ENCODE measurements around the gene FRMPD4.
"Not testable (repeated sequence)": the region's sequence is repeated elsewhere in the genome, so short reads cannot be mapped to it uniquely, and the experiment has no call there.

FRMPD4 gene

GRCh38 chrX:12138361-12139313 is at the start of gene FRMPD4:
TSS of gene FRMPD4 (plus strand) at chrX:12138473. CDS start at chrX:12138972, 499 bp downstream.
- no peak for DNase-seq (ENCODE audit: low read depth)

DNA sequence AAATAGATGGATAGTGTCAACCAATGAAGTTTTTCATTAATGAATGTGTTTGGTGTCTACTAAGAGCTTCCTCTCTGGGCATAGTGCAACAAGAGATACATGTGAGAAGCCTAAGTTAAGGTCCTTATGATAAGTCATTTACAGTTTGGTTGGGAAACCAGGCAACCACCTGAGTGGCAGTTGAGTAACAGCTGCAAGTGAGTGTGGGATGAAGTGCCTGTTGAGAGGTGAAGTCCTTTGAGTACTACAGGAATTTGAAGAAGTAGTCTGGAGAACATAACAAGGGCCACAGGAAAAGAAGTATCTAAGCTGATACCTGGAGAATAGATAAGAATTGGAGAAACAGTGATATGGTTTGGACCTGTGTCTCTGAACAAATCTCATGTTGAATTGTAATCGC is 48.5 kb upstream of the FRMPD4 start:
- no peak for DNase-seq (ENCODE audit: low read depth)

- no peak for DNase-seq (ENCODE audit: low read depth)
These were observed 25.0 kb upstream of the FRMPD4 start for GRCh38 chrX:12113321-12113720.

- DNase-seq (ENCODE audit: low read depth) = no peak
These were observed 22.9 kb upstream of the FRMPD4 start for GRCh38 chrX:12115377-12115776.

- DNase-seq (ENCODE audit: low read depth) = no peak
These were observed 20.1 kb upstream of the FRMPD4 start for GRCh38 chrX:12118134-12118533.

DNA sequence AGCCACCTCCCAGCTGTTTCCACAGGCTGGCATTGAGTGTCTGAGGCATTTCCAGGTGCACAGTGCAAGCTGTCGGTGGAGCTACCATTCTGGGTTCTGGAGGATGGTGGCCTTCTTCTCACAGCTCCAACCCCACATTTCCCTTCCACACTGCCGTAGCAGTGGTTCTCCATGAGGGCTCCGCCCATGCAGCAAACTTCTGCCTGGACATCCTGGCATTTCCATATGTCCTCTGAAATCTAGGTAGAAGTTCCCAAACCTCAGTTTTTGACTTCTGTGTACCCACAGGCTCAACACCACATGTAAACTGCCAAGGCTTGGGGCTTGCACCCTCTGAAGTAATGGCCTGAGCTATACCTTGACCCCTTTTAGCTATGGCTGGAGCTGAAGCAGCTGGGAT is 10.3 kb upstream of the FRMPD4 start:
- no peak for DNase-seq (ENCODE audit: low read depth)

DNA sequence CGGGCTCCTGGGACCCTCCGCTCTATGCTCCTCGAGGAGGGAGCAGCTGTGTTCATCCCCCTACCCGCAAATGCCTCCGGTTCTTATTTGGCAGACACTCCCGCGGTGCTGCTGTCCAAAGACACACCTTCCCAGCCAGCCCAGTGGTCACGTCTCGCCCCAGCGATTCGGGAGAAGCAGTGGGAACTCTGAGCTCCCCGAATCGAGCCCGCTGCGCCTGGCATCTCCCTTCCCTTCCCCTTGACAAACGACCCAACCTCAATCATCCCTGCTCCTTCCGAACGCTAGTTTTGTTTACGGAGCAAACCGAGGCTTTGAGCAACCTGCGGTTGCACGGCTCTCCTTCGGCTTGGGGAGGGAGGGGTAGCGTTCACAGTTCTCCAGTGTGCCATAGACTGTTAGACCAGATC is 317 bp upstream of the FRMPD4 start:
- DNase-seq (ENCODE audit: low read depth) = no peak

GRCh38 chrX:12139934-12140611 is 1.8 kb downstream of the FRMPD4 start:
- DNase-seq (ENCODE audit: low read depth) = no peak

GRCh38 chrX:12141511-12141910 is 3.2 kb downstream of the FRMPD4 start:
- DNase-seq (ENCODE audit: low read depth) = no peak

DNA sequence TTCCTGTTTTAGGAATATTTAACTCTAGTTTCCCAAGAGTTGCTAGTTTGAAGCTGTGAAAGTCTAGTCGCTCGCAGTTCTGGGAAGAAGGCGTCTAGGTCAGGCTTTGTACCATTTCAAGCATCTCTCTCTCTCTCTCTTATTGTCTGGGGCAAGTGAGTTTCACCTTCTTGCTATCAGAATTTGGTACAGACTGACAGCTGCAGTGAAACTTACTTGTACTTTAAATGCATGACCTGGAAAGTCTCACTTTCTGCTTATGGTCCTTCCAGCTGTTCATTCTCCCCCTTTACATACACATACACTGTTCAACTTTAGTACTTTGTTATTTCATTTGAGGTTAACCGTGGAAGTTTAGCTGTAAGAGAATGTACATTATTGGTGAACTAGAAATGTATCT is 4.4 kb downstream of the FRMPD4 start:
- no peak for DNase-seq (ENCODE audit: low read depth)

- no peak for DNase-seq (ENCODE audit: low read depth)
These were observed 7.1 kb downstream of the FRMPD4 start for GRCh38 chrX:12145402-12145801.

DNA sequence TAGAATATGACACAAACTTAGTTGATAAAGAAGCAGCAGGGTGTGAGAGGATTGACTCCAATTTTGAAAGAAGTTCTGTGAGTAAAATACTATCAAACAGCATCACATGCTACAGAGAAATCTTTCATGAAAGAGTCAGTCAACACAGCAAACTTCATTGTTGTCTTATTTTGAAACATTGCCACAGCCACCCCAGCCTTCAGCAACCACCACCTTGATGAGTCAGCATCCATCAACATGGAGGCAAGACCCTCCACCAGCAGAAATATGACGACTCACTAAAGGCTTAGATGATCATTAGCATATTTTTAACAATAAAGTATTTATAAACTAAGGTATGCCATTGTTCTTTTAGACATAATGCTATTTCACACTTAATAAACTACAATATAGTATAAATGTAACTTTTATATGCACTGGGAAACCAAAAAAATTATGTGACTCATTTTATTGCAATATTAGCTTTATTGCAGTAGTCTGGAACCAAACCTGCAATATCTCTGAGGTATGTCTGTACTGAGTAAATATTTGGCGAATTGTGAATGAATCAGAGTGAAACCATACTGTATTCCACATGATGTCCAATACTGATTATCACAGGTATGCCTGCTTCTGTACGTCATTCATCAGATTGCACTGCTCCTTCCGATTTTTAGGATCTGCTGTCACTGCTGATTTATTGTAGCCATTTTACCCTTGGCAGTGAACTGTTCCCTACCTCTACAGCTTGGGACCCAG is 11.6 kb downstream of the FRMPD4 start:
- DNase-seq (ENCODE audit: low read depth) = no peak

GRCh38 chrX:12153317-12153716 is 15.0 kb downstream of the FRMPD4 start:
- DNase-seq (ENCODE audit: low read depth) = no peak

- no peak for DNase-seq (ENCODE audit: low read depth)
These were observed 15.5 kb downstream of the FRMPD4 start for GRCh38 chrX:12153741-12154140.

DNA sequence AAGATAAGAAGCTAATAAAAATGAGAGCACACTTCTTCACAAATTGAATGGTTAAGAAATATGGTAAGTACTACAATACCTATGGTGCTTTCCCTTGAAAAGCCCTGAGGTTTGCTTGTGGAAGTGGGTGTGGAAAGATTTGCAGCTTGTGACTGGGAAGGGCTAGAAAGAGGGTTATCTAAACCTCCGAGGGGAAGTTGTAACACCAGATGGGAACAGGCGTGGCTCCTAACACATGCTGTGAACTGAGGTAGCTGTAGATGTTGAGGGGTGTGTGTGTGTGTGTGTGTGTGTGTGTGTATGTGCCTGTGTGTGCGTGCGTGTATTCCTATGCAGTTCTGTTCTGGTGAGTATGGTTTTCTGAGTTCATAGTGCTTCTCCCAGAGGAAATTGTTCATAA is 21.5 kb downstream of the FRMPD4 start:
- DNase-seq (ENCODE audit: low read depth) = no peak

GRCh38 chrX:12162420-12162819 is 24.1 kb downstream of the FRMPD4 start:
- DNase-seq (ENCODE audit: low read depth) = no peak

DNA sequence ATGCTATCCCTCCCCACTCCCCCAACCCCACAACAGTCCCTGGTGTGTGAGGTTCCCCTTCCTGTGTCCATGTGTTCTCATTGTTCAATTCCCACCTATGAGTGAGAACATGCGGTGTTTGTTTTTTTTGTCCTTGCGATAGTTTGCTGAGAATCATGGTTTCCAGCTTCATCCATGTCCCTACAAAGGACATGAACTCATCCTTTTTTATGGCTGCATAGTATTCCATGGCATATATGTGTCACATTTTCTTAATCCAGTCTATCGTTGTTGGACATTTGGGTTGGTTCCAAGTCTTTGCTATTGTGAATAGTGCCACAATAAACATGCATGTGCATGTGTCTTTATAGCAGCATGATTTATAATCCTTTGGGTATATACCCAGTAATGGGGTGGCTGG is 25.9 kb downstream of the FRMPD4 start:
- DNase-seq (ENCODE audit: low read depth) = not testable (repeated sequence)

GRCh38 chrX:12170755-12171154 is 32.5 kb downstream of the FRMPD4 start:
- no peak for DNase-seq (ENCODE audit: low read depth)

GRCh38 chrX:12174358-12174757 is 36.1 kb downstream of the FRMPD4 start:
- DNase-seq (ENCODE audit: low read depth) = no peak

GRCh38 chrX:12197030-12197429 is 58.8 kb downstream of the FRMPD4 start:
- no peak for DNase-seq (ENCODE audit: low read depth)

DNA sequence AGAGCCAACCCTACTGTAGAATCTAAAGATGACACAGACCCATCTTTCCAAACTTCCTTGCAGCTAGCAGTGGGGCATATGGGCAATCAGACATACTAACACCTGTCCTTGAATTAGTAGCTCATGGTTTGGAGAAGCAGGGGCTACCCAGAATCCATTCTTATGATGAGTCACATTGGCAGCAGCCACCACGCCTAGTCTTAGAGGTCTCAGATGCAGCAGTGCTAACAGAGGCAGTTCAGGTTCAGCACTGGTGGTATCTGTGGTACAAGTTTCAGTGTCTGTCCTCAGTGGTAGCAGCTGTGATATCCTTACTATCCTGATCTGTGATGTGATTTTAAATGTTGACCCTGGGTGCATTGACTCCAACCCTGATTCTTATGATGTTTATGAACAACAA is 68.1 kb downstream of the FRMPD4 start:
- no peak for DNase-seq (ENCODE audit: low read depth)

DNA sequence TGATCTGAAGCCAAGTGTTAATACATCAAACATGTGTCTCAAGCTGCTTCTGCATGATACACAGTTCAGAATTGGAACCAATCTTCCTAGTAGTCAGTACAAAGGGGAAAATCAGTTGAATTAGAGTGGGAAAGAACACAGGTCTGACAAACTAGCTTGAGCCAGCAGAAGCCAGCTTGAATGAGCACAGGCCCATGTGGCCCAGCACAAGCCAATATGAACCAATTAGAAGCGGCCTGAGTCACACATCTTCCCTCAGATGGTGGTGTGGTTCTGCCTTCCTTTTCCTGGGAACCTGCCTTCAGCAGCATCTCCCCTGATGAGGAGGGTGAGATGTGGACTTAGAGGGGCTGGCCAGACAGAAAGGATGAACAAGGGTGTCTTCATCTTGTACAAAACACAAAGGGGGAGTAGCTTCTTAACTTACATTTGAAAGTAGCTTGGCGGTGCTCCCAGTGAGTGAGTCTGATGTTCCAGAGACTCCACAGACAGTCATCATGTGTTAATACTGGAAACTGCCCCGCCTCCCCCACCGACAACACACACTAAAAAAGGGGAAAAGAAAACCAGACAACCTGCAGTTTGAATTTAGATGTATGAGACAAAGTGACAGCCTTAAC is 72.0 kb downstream of the FRMPD4 start:
- no peak for DNase-seq (ENCODE audit: low read depth)
